Esophagus squamous epithelium (tissue), 5 donors: Measurements from ENCODE around the gene TRIM26. TPM values are rescaled to one million over a fixed set of nuclear protein-coding genes. Genes with fewer than 3 reads are reported as not detected.

Experiments used
- DNase-seq: peaks from one replicate; lab custom pipeline; 2025; lab: John Stamatoyannopoulos, UW
- H3K27ac ChIP-seq, 4 donors: fragments of 200-600 bp; sonication (generic); one replicate each; pipeline ENCODE4 v1.5.1; 2016 to 2019; ENCODE audit warnings: mild to moderate bottlenecking in 1 of 4
- H3K27me3 ChIP-seq, 4 donors: fragments of 200-600 bp; sonication (generic); 1 replicate in 3 of 4; 2 replicates in 1 of 4; pipeline versions ENCODE4 v1.5.1 to v1.6.0; 2017 to 2021; ENCODE audit warnings: antibody characterized with exemption in 1 of 4
- H3K36me3 ChIP-seq, 3 donors: fragments of 200-600 bp; sonication (generic); one replicate each; pipeline ENCODE4 v1.5.1; 2016 to 2019
- H3K4me1 ChIP-seq, 3 donors: fragments of 200-600 bp; sonication (generic); one replicate each; pipeline ENCODE4 v1.5.1; 2017 to 2019
- H3K4me3 ChIP-seq, 4 donors: fragments of 200-600 bp; sonication (generic); 1 replicate in 3 of 4; 2 replicates in 1 of 4; pipeline ENCODE4 v1.5.1; 2016 to 2019; ENCODE audit warnings: mild to moderate bottlenecking in 2 of 4, moderate library complexity in 1 of 4
- H3K9me3 ChIP-seq, 3 donors: fragments of 200-600 bp; sonication (generic); one replicate each; pipeline ENCODE4 v1.5.1; 2016 to 2019
- CTCF ChIP-seq, 6 experiments: fragments of 450-650 bp in 4 of 6; fragments of 200-600 bp in 2 of 6; sonication (generic) in 2 of 6; IDR thresholded peaks; one replicate each; pipeline ENCODE4 v1.5.1; 2016 to 2019; ENCODE audit warnings: antibody characterized with exemption in 6 of 6, mild to moderate bottlenecking in 4 of 6, moderate library complexity in 4 of 6
- POLR2A ChIP-seq, 4 donors: fragments of 450-650 bp; IDR thresholded peaks; one replicate each; pipeline ENCODE4 v1.6.1; 2017; ENCODE audit warnings: antibody characterized with exemption in 4 of 4, mild to moderate bottlenecking in 4 of 4, moderate library complexity in 3 of 4
- WGBS, 2 donors: methylation state at CpG; one replicate each; pipeline ENCODE4 v1.1.5; 2018; 5-methylcytosine and 5-hydroxymethylcytosine counted together
- intact Hi-C: fragments of 100-400 bp; cut with DNase I; formaldehyde crosslinking; loops from one replicate; pipeline ENCODE4 v1.15.0; 2022
- total RNA-seq, 4 donors: library from RNA; depleted of rRNA; stranded (reverse); fragments of >200 nt; gene quantifications; one replicate each; pipeline ENCODE4 v1.1.0, GENCODE V29; 2016
- donor health status: DM: yes; HTN: yes; CAD: no.

TRIM26 gene
- total RNA-seq, 4 donors from 2014 or later = 52.3 to 76.3 (median 63.3) TPM

- peaks cover 0 to 8% (median 6%) of the 10 kb centered on the region in 3 donors for H3K9me3 ChIP-seq
- H3K4me1 ChIP-seq = no peaks in the 10 kb centered on the region
- H3K27ac ChIP-seq = no peak overlapping the region
- H3K27me3 ChIP-seq = peaks cover 0 to 5% (median 0%) of the 10 kb centered on the region in 4 donors
- no peak overlapping the region for H3K4me3 ChIP-seq
- 80 to 83% methylated on average over 4 of the region's 5 CpGs for WGBS, 2 donors
- H3K36me3 ChIP-seq = peaks cover 24 to 49% (median 29%) of the 10 kb centered on the region in 3 donors
- no peak for DNase-seq
- intact Hi-C loops = no loop called here
- TF ChIP-seq POLR2A (IDR thresholded peaks at IDR 0.05) (no peak), CTCF (IDR thresholded peaks at IDR 0.05) (no peak)
Measured at GRCh38 chr6:30184417-30185031, 28.7 kb downstream of the TRIM26 start.

- Histone ChIP-seq H3K4me3 (no peak overlapping the region), H3K27me3 (peaks cover 0 to 48% (median 7%) of the 10 kb centered on the region in 4 donors), H3K9me3 (peaks cover 0 to 10% (median 7%) of the 10 kb centered on the region in 3 donors), H3K27ac (no peak overlapping the region), H3K36me3 (peaks cover 0 to 8% (median 2%) of the 10 kb centered on the region in 3 donors), H3K4me1 (no peaks in the 10 kb centered on the region)
- TF ChIP-seq CTCF (IDR thresholded peaks at IDR 0.05) = no peak
- no peak for TF ChIP-seq POLR2A (IDR thresholded peaks at IDR 0.05)
- intact Hi-C loops = no loop called here
- no peak for DNase-seq
- WGBS, 2 donors = 81 to 89% methylated on average over 1 of the region's 1 CpG
Measured at GRCh38 chr6:30180145-30180544, 33.1 kb downstream of the TRIM26 start.

- intact Hi-C loops = no loop called here
- H3K27ac ChIP-seq = no peak overlapping the region
- H3K9me3 ChIP-seq = peaks cover 0 to 10% (median 7%) of the 10 kb centered on the region in 3 donors
- no peak overlapping the region for H3K4me3 ChIP-seq
- no peak for TF ChIP-seq CTCF (IDR thresholded peaks at IDR 0.05)
- no peak for TF ChIP-seq POLR2A (IDR thresholded peaks at IDR 0.05)
- H3K4me1 ChIP-seq = no peaks in the 10 kb centered on the region
- WGBS, 2 donors = 44 to 93% methylated on average over 1 of the region's 1 CpG
- H3K27me3 ChIP-seq = peaks cover 0 to 60% (median 7%) of the 10 kb centered on the region in 4 donors
- no peaks in the 10 kb centered on the region for H3K36me3 ChIP-seq
- DNase-seq = no peak
Measured at GRCh38 chr6:30178837-30179236, 34.4 kb downstream of the TRIM26 start.

- Histone ChIP-seq H3K9me3 (peaks cover 0 to 10% (median 7%) of the 10 kb centered on the region in 3 donors), H3K27ac (no peak overlapping the region), H3K27me3 (peaks cover 0 to 91% (median 19%) of the 10 kb centered on the region in 4 donors), H3K36me3 (no peaks in the 10 kb centered on the region), H3K4me3 (no peak overlapping the region), H3K4me1 (peaks cover 8 to 10% (median 8%) of the 10 kb centered on the region in 3 donors)
- intact Hi-C loops = no loop called here
- 59 to 64% methylated on average over 2 of the region's 2 CpGs for WGBS, 2 donors
- TF ChIP-seq CTCF (IDR thresholded peaks at IDR 0.05) = no peak
- no peak for TF ChIP-seq POLR2A (IDR thresholded peaks at IDR 0.05)
- no peak for DNase-seq
Measured at GRCh38 chr6:30175765-30176164, 37.4 kb downstream of the TRIM26 start.

GRCh38 chr6:30172681-30173080 lies 40.5 kb downstream of the TRIM26 start:
- H3K27me3 ChIP-seq = peaks cover 0 to 95% (median 15%) of the 10 kb centered on the region in 4 donors
- DNase-seq = no peak
- no peak for TF ChIP-seq POLR2A (IDR thresholded peaks at IDR 0.05)
- TF ChIP-seq CTCF (IDR thresholded peaks at IDR 0.05) = no peak
- intact Hi-C loops = no loop called here
- no peaks in the 10 kb centered on the region for H3K36me3 ChIP-seq
- WGBS, 2 donors = 76 to 78% methylated on average over 4 of the region's 4 CpGs
- H3K27ac ChIP-seq = no peak overlapping the region
- H3K9me3 ChIP-seq = no peaks in the 10 kb centered on the region
- peaks cover 8 to 10% (median 8%) of the 10 kb centered on the region in 3 donors for H3K4me1 ChIP-seq
- H3K4me3 ChIP-seq = no peak overlapping the region
